GM12865 (cell line): ENCODE measurements around the gene GPR83.
"Not testable (repeated sequence)": the region's sequence is repeated elsewhere in the genome, so short reads cannot be mapped to it uniquely, and the experiment has no call there.

Experiments
- DNase-seq: peaks from one replicate; pipeline ENCODE4 v3.0.0; 2010; ENCODE audit warnings: low read depth
- H3K4me3 ChIP-seq: 2 replicates; pipeline ENCODE4 v1.5.1; 2011; ENCODE audit warnings: mild to moderate bottlenecking, low read depth, low read length, control low read depth
- CTCF ChIP-seq: IDR thresholded peaks from 2 replicates; pipeline ENCODE4 v1.5.1; 2011; ENCODE audit warnings: low read length, control low read depth, low read depth, inconsistent platforms; ENCODE audit not compliant: insufficient read depth; ENCODE audit errors: missing control alignments

Gene GPR83

GRCh38 chr11:94402355-94402754, 1.1 kb upstream of the GPR83 start:
- no peak for TF ChIP-seq CTCF
- DNase-seq, result no peak

GRCh38 chr11:94401773-94402265, 600 bp upstream of the GPR83 start:
- H3K4me3 ChIP-seq, result no peak overlapping the region
- no peak for TF ChIP-seq CTCF
- no peak for DNase-seq

More at GRCh38 chr11:94402355-94402754, 1.1 kb upstream of the GPR83 start:
- no peak overlapping the region for H3K4me3 ChIP-seq

- no peak for DNase-seq
- H3K4me3 ChIP-seq, result no peak overlapping the region
- TF ChIP-seq CTCF, result no peak
These were observed 771 bp downstream of the GPR83 start for GRCh38 chr11:94400457-94400838.

- TF ChIP-seq CTCF, result no peak
- H3K4me3 ChIP-seq, result no peak overlapping the region
- DNase-seq, result no peak
These were observed 1.2 kb downstream of the GPR83 start for GRCh38 chr11:94400050-94400449.

- no peak overlapping the region for H3K4me3 ChIP-seq
- no peak for TF ChIP-seq CTCF
- DNase-seq, result no peak
These were observed 3.1 kb downstream of the GPR83 start for GRCh38 chr11:94398101-94398500.

GRCh38 chr11:94396282-94396681, 4.9 kb downstream of the GPR83 start:
- DNase-seq, result no peak
- TF ChIP-seq CTCF, result no peak
- no peak overlapping the region for H3K4me3 ChIP-seq

GRCh38 chr11:94391937-94392336, 9.3 kb downstream of the GPR83 start:
- not testable (repeated sequence) for DNase-seq, H3K4me3 ChIP-seq

GRCh38 chr11:94379613-94380012, 21.6 kb downstream of the GPR83 start:
- no peak overlapping the region for H3K4me3 ChIP-seq
- no peak for DNase-seq
- TF ChIP-seq CTCF, result no peak
